Small intestine (tissue), 7 donors: ENCODE measurements around the gene DCANP1. TPM values are rescaled to one million over a fixed set of nuclear protein-coding genes. Genes with fewer than 3 reads are reported as not detected.

Experiments
- DNase-seq, 2 donors: peaks; one replicate each; pipeline versions ENCODE4 v3.0.0 to v3.0.0-alpha.2; 2013
- FAIRE-seq: peaks from 2 replicates; lab custom pipeline; 2012; peaks lifted over from hg19 to GRCh38; lab: Jason Lieb, UNC
- H3K27ac ChIP-seq, 3 donors: one replicate each; pipeline ENCODE4 v1.5.1; 2013; ENCODE audit warnings: low read length in 2 of 3, mild to moderate bottlenecking in 2 of 3, control low read depth in 1 of 3, inconsistent platforms in 1 of 3, low read depth in 1 of 3, moderate library complexity in 1 of 3
- H3K27me3 ChIP-seq, 3 donors: one replicate each; pipeline ENCODE4 v1.6.1; 2013; ENCODE audit warnings: low read length in 3 of 3, inconsistent platforms in 1 of 3; ENCODE audit not compliant: control insufficient read depth in 3 of 3, insufficient read depth in 3 of 3
- H3K36me3 ChIP-seq, 3 donors: one replicate each; pipeline ENCODE4 v1.6.1; 2013; ENCODE audit warnings: low read length in 3 of 3, inconsistent platforms in 1 of 3, low read depth in 1 of 3, mild to moderate bottlenecking in 1 of 3, moderate library complexity in 1 of 3; ENCODE audit not compliant: control insufficient read depth in 3 of 3, insufficient read depth in 2 of 3
- H3K4me1 ChIP-seq, 3 donors: one replicate each; pipeline ENCODE4 v1.6.1; 2013; ENCODE audit warnings: low read length in 2 of 3, inconsistent platforms in 1 of 3, low read depth in 1 of 3, mild to moderate bottlenecking in 1 of 3, moderate library complexity in 1 of 3; ENCODE audit not compliant: control insufficient read depth in 3 of 3, insufficient read depth in 2 of 3
- H3K4me3 ChIP-seq, 3 donors: one replicate each; pipeline ENCODE4 v1.5.1; 2013; ENCODE audit warnings: low read length in 3 of 3, control low read depth in 1 of 3, inconsistent platforms in 1 of 3, low read depth in 1 of 3, mild to moderate bottlenecking in 1 of 3, moderate library complexity in 1 of 3
- H3K9me3 ChIP-seq, 2 donors: one replicate each; pipeline ENCODE4 v1.6.1; 2013; ENCODE audit warnings: low read depth in 1 of 2, low read length in 1 of 2; ENCODE audit not compliant: control insufficient read depth in 2 of 2, insufficient read depth in 1 of 2
- WGBS, 3 donors: extraction: QIAGEN DNeasy Blood & Tissue Kit; methylation state at CpG; one replicate each; pipeline ENCODE4 v1.1.7; 2013; 5-methylcytosine and 5-hydroxymethylcytosine counted together
- polyA plus RNA-seq, 4 donors: library from polyadenylated mRNA; stranded (reverse) in 3 of 4; unstranded in 1 of 4; fragments of 200-250 nt in 3 of 4; fragments of 120-200 nt in 1 of 4; gene quantifications; one replicate each; pipeline versions ENCODE4 v1.2.1 to v1.2.3, GENCODE V29; 2013
- donor health status: healthy with polysubstance abuse.
- donor health status: control.
- donor health status: control.
- donor health status: Bipolar disorder and iron deficiency.
- donor health status: healthy.

Gene DCANP1
- polyA plus RNA-seq, 4 donors = 0.01 to 0.43 TPM; not detected in 2

DNA sequence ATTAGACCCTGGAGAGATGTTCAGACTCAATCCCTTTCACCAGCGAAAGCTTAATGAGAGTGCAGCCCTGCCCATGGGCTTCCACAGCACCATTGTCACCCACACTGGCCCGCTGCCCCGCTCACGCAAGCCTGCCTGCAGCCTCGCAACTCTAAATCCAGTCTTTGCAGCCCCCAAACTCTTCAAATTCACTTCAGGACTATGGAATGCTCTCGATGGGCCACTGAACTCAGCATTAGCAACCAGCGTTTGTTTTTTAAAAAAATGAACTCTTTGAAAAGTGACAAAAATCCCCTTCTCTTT, 17.1 kb downstream of the DCANP1 start:
- no peak overlapping the region for H3K4me3 ChIP-seq
- FAIRE-seq = no peak
- H3K27me3 ChIP-seq = no peaks in the 10 kb centered on the region
- H3K36me3 ChIP-seq = no peaks in the 10 kb centered on the region
- H3K4me1 ChIP-seq = peaks cover 0 to 14% (median 0%) of the 10 kb centered on the region in 3 donors
- no peak overlapping the region for H3K27ac ChIP-seq
- peaks cover 0 to 9% of the 10 kb centered on the region in 2 donors for H3K9me3 ChIP-seq
- 83 to 92% (median 85%) methylated on average over 7 of the region's 7 CpGs for WGBS, 3 donors
- DNase-seq = no peak

DNA sequence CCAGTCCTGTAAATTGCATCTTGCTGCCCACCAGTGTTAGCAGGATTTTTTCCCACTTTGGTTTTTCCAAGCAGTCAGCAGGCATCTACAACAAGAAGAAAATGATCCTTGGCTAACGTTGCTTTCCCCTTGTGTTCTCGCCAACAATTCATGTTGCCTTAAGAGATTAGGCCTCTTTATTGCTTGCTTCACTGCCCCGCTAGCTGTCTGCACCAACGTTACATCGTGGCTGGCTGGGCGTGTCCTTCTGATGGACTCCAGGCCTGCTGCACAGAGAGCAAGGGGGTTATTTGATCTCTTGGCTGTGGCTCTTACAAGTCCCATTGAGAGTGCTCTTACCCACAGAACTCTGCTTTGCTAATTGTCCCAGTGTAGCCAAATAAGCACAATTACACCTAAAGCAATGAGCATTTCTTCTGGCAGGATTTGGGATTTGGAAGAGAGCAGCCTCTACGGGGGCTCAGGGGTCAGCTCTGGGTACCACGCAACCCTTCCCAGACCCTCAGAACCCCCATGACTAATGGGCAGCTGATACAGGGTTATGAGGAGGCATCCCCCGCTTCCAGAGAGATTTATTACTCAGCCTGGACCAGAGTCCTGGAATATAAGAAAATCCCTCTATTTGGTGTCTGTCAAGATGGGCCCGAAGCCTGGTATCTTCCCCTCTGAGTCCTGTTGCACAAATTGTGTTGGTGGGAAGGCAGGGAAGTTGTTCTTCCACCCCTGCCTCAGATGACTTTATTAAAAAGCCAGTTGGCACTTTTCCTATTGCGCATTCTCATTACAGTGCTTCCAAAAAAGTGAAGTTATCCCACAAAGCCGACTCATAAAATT, 17.6 kb downstream of the DCANP1 start:
- H3K4me1 ChIP-seq = peaks cover 0 to 9% (median 0%) of the 10 kb centered on the region in 3 donors
- no peak overlapping the region for H3K4me3 ChIP-seq
- no peak overlapping the region for H3K27ac ChIP-seq
- no peak for FAIRE-seq
- peak; percentile 31 to 63 for DNase-seq
- H3K9me3 ChIP-seq = peaks cover 0 to 9% of the 10 kb centered on the region in 2 donors
- no peaks in the 10 kb centered on the region for H3K36me3 ChIP-seq
- WGBS, 3 donors = 42 to 51% (median 51%) methylated on average over 12 of the region's 12 CpGs
- no peaks in the 10 kb centered on the region for H3K27me3 ChIP-seq

DNA sequence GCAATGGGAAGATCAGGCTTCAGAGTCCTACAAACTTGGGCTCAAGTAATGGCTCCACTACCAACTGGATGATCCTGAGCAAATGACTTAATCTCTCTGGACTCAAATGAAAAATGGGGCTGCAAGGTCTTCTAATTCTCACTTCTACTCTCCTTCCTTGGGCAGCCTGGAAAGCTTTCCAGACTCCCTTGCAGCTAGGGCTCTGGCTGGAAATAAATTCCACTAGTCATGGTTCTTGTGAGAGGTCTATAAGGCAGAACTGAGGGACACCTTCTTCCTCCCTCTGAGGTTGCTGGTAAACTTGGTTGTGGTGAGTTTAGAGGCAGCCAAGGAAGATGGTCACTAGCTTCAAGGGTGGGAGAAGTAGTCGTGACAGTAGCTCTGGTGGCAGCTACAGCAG, 18.6 kb downstream of the DCANP1 start:
- 68 to 79% (median 70%) methylated on average over 1 of the region's 1 CpG for WGBS, 3 donors
- Histone ChIP-seq H3K36me3 (no peaks in the 10 kb centered on the region), H3K4me3 (no peak overlapping the region), H3K27ac (no peak overlapping the region), H3K27me3 (no peaks in the 10 kb centered on the region), H3K4me1 (peaks cover 0 to 9% (median 0%) of the 10 kb centered on the region in 3 donors), H3K9me3 (peaks cover 0 to 9% of the 10 kb centered on the region in 2 donors)
- FAIRE-seq (no peak), DNase-seq (no peak)

DNA sequence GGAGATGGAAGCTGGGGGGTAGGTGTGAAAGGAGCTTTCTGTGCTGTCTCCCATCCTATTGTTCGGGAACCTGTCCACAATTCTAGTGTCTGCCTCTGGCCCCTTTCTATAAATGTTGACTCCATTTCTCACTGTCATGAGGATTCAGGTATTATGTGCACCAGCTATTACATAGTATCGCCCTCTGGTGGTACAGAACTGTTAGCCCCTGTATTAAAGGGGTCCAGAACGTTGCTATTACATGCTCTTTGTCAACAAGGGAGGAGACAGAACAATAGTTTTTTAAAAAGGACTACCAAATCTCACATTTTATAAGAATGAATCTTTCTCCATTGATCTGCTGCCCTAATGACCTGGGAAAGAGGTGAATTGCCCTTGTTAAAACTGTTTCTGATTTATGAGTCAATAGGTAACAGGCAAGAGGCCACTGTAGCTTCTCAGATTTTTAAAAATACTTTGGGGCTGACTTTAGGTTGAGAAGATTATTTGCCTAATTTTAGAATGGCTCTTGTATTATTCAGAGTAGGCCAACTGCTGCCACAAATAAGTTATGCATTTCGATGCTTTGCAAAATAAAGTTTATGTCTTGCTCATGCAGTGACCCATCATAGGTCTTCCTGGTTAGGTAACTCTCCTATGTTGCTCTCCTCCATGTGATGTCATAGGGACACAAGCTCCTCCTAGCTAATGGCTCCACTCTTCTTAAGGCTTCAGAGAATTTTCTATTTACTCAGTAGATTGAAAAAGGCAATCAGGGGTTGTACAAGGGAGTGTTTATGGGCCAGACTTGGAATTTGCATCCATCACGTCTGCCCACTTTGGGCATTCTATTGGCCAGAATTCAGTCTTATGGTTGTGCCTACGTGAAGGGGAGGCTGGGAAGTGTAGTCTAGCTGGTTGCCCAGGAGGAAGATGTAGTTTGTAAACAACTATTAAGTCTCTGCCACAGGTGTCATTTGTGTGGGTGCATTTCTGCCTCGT, 20.8 kb downstream of the DCANP1 start:
- H3K27me3 ChIP-seq = no peaks in the 10 kb centered on the region
- H3K36me3 ChIP-seq = no peaks in the 10 kb centered on the region
- no peak overlapping the region for H3K27ac ChIP-seq
- H3K9me3 ChIP-seq = peaks cover 0 to 9% of the 10 kb centered on the region in 2 donors
- WGBS, 3 donors = 37 to 49% (median 48%) methylated on average over 7 of the region's 7 CpGs
- peaks cover 0 to 9% (median 0%) of the 10 kb centered on the region in 3 donors for H3K4me1 ChIP-seq
- FAIRE-seq (no peak), DNase-seq (peak; percentile 56 to 69)
- H3K4me3 ChIP-seq = no peak overlapping the region

DNA sequence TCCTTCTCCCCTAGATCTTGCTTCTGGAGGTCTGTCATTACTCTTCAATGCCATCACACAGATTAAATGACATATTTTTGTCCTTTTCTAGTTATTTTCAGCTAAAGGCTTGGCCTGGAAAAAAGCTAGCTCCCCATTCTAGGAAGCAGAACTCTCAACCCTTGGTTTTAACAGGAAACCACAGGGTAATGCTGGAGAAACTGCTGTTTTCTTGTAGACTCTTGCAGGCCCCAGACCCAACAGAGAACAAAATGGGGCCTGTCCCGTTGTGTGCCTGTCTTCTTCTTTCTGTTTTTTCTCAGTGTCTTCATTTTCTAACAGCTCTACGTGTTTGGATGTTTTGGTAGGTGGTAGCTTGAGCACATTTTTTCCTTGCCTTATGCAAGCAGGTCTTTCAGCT, 21.5 kb downstream of the DCANP1 start:
- Histone ChIP-seq H3K27ac (no peak overlapping the region), H3K36me3 (no peaks in the 10 kb centered on the region), H3K4me3 (no peak overlapping the region), H3K9me3 (peaks cover 0 to 9% of the 10 kb centered on the region in 2 donors), H3K27me3 (no peaks in the 10 kb centered on the region), H3K4me1 (peaks cover 0 to 9% (median 0%) of the 10 kb centered on the region in 3 donors)
- 32 to 56% (median 42%) methylated on average over 2 of the region's 2 CpGs for WGBS, 3 donors
- DNase-seq (no peak), FAIRE-seq (no peak)

DNA sequence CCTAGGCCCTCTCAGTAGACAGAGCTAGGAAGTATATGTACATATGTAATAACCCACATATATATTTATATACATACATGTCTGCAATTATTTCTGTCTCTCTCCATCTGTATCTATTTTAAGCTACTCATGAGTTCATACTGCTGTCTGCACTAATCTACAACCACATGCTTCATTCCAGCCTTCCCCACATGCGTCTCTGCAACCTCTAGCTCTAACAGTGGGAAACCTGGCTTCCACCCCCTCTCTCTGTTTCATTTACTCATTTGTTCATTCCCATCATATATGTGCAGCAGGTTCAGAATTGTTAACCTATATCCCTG, 23.3 kb downstream of the DCANP1 start:
- Histone ChIP-seq H3K4me1 (no peaks in the 10 kb centered on the region), H3K27me3 (no peaks in the 10 kb centered on the region), H3K4me3 (no peak overlapping the region), H3K9me3 (peaks cover 0 to 8% of the 10 kb centered on the region in 2 donors), H3K36me3 (no peaks in the 10 kb centered on the region), H3K27ac (no peak overlapping the region)
- 85 to 87% (median 86%) methylated on average over 1 of the region's 1 CpG for WGBS, 3 donors
- FAIRE-seq (no peak), DNase-seq (no peak)

DNA sequence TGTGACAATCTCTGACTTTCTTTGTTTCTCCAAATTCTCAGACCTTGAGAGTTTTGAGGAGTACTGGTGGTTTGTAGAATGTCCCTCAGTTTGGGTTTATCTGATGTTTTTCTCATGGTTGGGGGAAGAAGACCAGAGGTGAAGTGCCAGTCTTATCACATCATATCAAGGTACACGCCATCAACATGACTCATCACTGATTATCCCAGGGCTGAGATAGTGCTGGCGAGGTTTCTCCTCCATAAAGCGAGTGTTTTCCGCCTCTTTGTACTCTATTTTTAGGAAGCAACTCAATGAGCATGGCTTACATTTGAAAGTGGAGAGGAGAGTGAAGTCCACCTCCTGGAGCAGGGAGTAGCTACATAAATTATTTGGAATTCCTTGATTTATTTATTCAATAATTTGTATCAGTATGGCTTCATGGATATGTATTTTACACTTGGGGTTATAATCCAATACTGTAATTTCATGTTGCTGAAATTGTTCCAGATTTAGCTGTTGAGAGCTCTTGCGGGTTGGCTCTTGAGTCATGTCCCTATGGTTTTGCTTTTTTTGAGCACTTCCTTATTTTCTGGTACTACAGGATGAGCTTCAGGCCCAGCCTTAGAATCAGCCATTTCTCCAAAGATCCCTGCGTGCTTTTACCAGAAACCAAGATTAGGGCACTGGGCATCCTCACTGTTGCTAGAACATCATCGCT, 23.9 kb downstream of the DCANP1 start:
- FAIRE-seq (no peak), DNase-seq (peak; percentile 57 to 72)
- Histone ChIP-seq H3K27me3 (no peaks in the 10 kb centered on the region), H3K36me3 (no peaks in the 10 kb centered on the region), H3K4me1 (no peaks in the 10 kb centered on the region), H3K4me3 (no peak overlapping the region), H3K27ac (peak overlapping the region in 1 of 3 donors; percentile 3), H3K9me3 (peaks cover 0 to 3% of the 10 kb centered on the region in 2 donors)
- 42 to 68% (median 44%) methylated on average over 7 of the region's 7 CpGs for WGBS, 3 donors

DNA sequence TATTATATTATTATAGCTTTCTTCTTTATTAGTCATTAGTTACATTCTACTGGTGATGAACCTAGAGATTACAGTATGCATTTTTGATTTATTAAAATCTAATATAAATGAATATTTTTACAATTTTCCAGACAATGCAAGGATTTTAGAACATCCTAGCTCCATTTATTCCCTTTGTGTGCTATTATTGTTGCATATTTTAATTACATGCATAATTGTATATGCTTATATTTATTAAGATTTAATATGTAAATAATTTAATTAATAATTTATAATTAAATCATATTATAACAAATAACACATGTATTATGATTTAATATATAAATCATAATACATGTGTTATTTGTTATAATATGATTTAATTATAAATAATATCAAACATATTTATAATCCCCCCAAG, 24.7 kb downstream of the DCANP1 start:
- peak; percentile 98 for FAIRE-seq

More for the DNA sequence above, 24.7 kb downstream of the DCANP1 start:
- H3K27me3 ChIP-seq = no peaks in the 10 kb centered on the region
- DNase-seq = no peak
- H3K9me3 ChIP-seq = no peaks in the 10 kb centered on the region
- no peaks in the 10 kb centered on the region for H3K4me1 ChIP-seq
- no peaks in the 10 kb centered on the region for H3K36me3 ChIP-seq
- no peak overlapping the region for H3K27ac ChIP-seq
- H3K4me3 ChIP-seq = no peak overlapping the region
